Liver (tissue), 2 donors: ENCODE data around the gene NDC80.

Experiments
- YY1 ChIP-seq: IDR thresholded peaks from 2 replicates; pipeline ENCODE4 v1.6.1; 2016; ENCODE audit warnings: antibody characterized with exemption, mild to moderate bottlenecking
- TF ChIP-seq, protein P1 (sequence below): fragments of 150-350 bp; IDR thresholded peaks from 2 replicates; pipeline ENCODE4 v1.5.1; 2017; ENCODE audit warnings: improper control_type of control experiment, low read depth, low read length; ENCODE audit not compliant: missing input control
- donor health status: healthy.

- TF ChIP-seq, protein P1, sequence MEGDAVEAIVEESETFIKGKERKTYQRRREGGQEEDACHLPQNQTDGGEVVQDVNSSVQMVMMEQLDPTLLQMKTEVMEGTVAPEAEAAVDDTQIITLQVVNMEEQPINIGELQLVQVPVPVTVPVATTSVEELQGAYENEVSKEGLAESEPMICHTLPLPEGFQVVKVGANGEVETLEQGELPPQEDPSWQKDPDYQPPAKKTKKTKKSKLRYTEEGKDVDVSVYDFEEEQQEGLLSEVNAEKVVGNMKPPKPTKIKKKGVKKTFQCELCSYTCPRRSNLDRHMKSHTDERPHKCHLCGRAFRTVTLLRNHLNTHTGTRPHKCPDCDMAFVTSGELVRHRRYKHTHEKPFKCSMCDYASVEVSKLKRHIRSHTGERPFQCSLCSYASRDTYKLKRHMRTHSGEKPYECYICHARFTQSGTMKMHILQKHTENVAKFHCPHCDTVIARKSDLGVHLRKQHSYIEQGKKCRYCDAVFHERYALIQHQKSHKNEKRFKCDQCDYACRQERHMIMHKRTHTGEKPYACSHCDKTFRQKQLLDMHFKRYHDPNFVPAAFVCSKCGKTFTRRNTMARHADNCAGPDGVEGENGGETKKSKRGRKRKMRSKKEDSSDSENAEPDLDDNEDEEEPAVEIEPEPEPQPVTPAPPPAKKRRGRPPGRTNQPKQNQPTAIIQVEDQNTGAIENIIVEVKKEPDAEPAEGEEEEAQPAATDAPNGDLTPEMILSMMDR: no peak
- no peak for TF ChIP-seq YY1
These were observed 83.5 kb downstream of the NDC80 start for GRCh38 chr18:2654928-2655177.
